BJ (cell line): ENCODE results near the gene AFF3. TPM values are rescaled to one million over a fixed set of nuclear protein-coding genes. Genes with fewer than 3 reads are reported as not detected.
A peak's percentile ranks its signal among the peaks of the same experiment; 100 is the strongest.

Experiments
- CTCF ChIA-PET: fragments of 350-600 bp; formaldehyde crosslinking; extraction: SDS; loops from one replicate; lab custom pipeline; 2021; ENCODE audit warnings: antibody characterized with exemption, inconsistent platforms; lab: Yijun Ruan, JAX
- POLR2A ChIA-PET: fragments of 300-600 bp; sonication (Branson Sonifier 250); formaldehyde crosslinking; extraction: SDS; loops from one replicate; lab custom pipeline; 2021; ENCODE audit warnings: antibody characterized with exemption; lab: Charles Lee
- DNase-seq: peaks from one replicate; pipeline ENCODE4 v3.0.0-alpha.2; 2011; ENCODE audit warnings: low read depth
- H3K27me3 ChIP-seq: 2 replicates; pipeline ENCODE4 v1.6.0; 2011; ENCODE audit warnings: low read length; ENCODE audit not compliant: control insufficient read depth, insufficient read depth
- H3K36me3 ChIP-seq: 2 replicates; pipeline ENCODE4 v1.5.1; 2011; ENCODE audit warnings: low read length; ENCODE audit not compliant: control insufficient read depth, insufficient read depth
- H3K4me3 ChIP-seq: 2 replicates; pipeline ENCODE4 v1.5.1; 2011; ENCODE audit warnings: low read depth, mild to moderate bottlenecking, control low read depth, low read length
- polyA plus RNA-seq: library from polyadenylated mRNA; depleted of rRNA; stranded (reverse); fragments of >200 nt; gene quantifications from 2 replicates; pipeline ENCODE4 v1.2.3, GENCODE V29; 2011
- TF ChIP-seq, protein P1 (sequence below): IDR thresholded peaks from 2 replicates; pipeline ENCODE4 v1.5.1; 2011; ENCODE audit warnings: low read depth, mild to moderate bottlenecking, control low read depth, inconsistent platforms, low read length, moderate library complexity; ENCODE audit not compliant: insufficient read depth

Gene AFF3
- polyA plus RNA-seq, 1 experiment, result 11.5 TPM

DNA sequence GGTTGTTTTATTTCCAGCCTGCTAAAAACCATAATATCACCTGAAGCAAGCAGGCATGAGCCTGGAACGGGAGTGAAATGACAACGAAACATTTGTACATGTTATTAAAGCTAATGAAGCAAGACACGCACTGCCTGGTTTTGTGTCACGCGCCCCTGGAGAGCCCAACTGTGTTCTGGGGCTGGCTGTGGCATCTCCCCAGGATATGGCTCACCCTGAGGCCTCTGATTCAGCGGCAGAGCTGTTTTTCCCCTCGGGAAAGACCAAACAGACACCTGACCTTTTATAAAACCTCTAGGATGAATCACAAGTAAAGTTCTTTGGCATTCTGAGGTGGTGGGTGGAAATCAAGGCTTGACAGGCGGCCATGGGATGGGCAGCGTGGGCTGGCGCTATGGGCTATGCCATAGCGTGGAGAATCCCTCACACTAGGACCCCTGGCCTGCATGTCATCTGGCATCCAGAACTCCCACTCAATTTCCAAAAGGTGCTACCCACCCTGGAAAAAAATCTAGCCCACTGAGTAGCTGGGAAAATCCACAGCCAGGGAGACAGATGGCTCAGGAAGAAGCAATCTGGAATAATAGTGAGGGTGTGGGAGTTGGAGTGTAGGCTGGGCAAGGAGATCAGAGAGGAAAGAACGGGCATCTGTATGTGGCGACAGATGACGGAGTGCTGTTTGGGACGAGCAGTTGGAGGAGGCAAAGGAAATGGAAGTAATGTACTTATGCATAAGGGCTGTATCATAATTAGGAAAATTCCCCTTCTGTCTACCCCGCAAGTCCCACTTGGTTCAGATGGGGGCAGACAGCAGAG lies 262.0 kb downstream of the AFF3 start:
- POLR2A ChIA-PET, result no interaction called here
- DNase-seq, result peak; percentile 70
- CTCF ChIA-PET, result interaction anchor here (0.6 to 1.6 kb wide), 3 partner anchors 9 to 39 kb away, joined by 3 read pairs; no protein-coding TSS in a partner anchor
- TF ChIP-seq, protein P1, sequence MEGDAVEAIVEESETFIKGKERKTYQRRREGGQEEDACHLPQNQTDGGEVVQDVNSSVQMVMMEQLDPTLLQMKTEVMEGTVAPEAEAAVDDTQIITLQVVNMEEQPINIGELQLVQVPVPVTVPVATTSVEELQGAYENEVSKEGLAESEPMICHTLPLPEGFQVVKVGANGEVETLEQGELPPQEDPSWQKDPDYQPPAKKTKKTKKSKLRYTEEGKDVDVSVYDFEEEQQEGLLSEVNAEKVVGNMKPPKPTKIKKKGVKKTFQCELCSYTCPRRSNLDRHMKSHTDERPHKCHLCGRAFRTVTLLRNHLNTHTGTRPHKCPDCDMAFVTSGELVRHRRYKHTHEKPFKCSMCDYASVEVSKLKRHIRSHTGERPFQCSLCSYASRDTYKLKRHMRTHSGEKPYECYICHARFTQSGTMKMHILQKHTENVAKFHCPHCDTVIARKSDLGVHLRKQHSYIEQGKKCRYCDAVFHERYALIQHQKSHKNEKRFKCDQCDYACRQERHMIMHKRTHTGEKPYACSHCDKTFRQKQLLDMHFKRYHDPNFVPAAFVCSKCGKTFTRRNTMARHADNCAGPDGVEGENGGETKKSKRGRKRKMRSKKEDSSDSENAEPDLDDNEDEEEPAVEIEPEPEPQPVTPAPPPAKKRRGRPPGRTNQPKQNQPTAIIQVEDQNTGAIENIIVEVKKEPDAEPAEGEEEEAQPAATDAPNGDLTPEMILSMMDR, result no peak
- Histone ChIP-seq H3K27me3 (no peaks in the 10 kb centered on the region), H3K4me3 (no peak overlapping the region), H3K36me3 (no peaks in the 10 kb centered on the region)

DNA sequence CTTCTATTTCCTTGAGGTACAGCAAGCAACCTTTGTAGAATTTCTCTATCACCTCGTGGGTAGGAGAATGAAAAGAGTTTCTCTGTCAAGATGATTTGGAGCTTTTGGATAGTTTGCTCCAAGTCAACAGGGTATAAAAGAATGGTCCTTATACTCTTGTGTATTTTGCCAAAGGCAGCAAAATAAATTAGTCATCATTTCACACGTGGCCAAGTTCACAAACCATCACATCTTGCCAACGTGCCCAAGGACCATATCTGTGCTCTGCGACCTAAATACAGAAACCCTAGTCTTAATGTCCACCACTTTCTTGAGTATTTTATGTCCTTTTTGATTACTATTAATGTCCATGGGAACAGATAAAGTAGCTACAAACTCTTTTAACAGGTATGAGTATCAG lies 262.9 kb downstream of the AFF3 start:
- Histone ChIP-seq H3K4me3 (no peak overlapping the region), H3K27me3 (no peaks in the 10 kb centered on the region), H3K36me3 (no peaks in the 10 kb centered on the region)
- CTCF ChIA-PET, result interaction anchor here (0.7 to 0.9 kb wide), 2 partner anchors 77 to 381 kb away, joined by 3 read pairs; no protein-coding TSS in a partner anchor
- DNase-seq, result no peak
- TF ChIP-seq, protein P1, result no peak
- POLR2A ChIA-PET, result interaction anchor here (0.6 kb wide), 2 partner anchors 31 to 35 kb away, joined by 4 to 7 read pairs; no protein-coding TSS in a partner anchor

DNA sequence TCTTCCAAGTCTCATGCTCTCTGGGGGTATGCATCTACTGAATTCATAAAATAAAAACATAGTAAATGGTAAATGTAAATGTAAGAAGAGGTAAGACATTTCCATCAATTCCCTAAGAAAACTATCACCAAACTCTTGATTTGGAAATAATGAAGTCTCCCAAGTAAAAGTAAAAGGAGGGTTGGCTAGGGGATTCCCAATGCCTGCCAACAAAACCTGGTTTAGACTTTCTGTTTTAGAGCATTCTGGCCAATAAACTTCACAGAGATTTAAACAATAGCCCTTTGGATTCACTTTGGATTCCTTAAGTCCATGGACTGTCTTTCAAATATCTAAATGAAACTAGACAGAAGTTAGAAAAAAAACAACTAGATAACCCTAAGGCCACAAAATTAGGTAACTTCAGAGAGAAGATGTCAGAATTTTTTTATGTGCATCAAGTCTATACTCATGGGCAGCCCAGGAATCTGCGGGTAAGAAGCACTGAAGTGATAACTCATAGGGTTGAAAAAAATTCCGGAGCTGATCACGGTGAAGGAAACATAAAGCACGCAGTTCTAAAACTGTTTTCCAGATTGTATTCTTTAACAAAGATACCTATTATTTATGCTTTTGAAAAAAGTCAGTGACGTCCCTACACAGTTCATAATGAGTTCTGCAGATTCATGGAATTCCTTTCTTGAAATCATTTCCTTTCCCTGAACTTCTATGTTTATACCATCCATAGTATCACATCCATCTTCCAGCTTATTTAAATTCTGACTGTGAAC lies 263.6 kb downstream of the AFF3 start:
- TF ChIP-seq, protein P1, result no peak
- Histone ChIP-seq H3K27me3 (no peaks in the 10 kb centered on the region), H3K36me3 (no peaks in the 10 kb centered on the region), H3K4me3 (no peak overlapping the region)
- POLR2A ChIA-PET, result interaction anchor here (0.6 kb wide), 2 partner anchors 32 to 35 kb away, joined by 4 to 7 read pairs; no protein-coding TSS in a partner anchor
- CTCF ChIA-PET, result interaction anchor here (0.9 kb wide), 1 partner anchor 382 kb away, joined by 3 read pairs; no protein-coding TSS in a partner anchor
- peak; percentile 53 for DNase-seq

DNA sequence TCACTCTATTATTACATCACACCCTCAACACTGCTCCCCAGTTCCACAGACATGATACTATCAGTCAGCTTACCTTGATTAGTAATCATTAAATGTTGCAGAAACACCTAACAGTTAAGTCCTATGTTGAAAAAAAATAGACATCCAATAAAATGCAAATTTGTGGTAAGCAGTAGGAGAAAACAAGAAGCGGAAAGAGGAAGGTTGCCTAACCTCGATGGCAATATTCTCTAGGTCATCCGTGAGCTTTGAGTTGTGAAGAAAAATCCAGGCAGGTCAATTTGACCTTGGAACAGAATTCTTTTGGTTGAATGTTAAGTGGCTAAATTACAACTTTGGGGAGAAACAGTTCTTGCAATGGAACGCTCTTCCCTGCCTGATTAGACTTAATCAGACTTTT lies 264.4 kb downstream of the AFF3 start:
- TF ChIP-seq, protein P1, result no peak
- Histone ChIP-seq H3K4me3 (no peak overlapping the region), H3K27me3 (no peaks in the 10 kb centered on the region), H3K36me3 (no peaks in the 10 kb centered on the region)
- ChIA-PET POLR2A (no interaction called here), CTCF (no interaction called here)
- DNase-seq, result no peak

DNA sequence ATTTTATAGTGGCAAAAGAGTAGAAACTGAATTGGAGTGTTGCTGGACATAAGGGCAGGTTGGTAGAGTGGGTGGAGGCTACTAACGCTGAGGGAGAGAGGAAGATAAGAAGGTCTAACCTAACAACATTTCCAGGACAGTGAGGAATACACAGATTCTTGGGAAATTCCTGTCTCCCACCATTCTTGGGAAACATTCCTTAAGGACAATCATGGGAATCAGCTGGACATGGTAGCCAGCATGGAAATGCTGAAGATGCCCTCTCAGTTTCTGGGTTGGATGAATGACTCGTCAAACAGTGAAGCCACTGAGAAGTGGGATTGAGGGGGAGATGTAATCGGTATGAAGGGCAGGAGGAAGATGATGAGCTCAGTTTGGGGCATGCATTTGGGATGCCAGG lies 265.4 kb downstream of the AFF3 start:
- Histone ChIP-seq H3K36me3 (no peaks in the 10 kb centered on the region), H3K27me3 (no peaks in the 10 kb centered on the region), H3K4me3 (no peak overlapping the region)
- POLR2A ChIA-PET, result no interaction called here
- no peak for DNase-seq
- TF ChIP-seq, protein P1, result no peak
- CTCF ChIA-PET, result no interaction called here
